Spleen (tissue), 11 donors: ENCODE measurements around the gene ABLIM2. TPM values are rescaled to one million over a fixed set of nuclear protein-coding genes. Genes with fewer than 3 reads are reported as not detected.

Experiments used
- DNase-seq: peaks from one replicate; pipeline ENCODE4 v3.0.0-alpha.2; 2020
- H3K27ac ChIP-seq, 8 donors: fragments of 200-600 bp; sonication (generic) in 7 of 8; 1 replicate in 4 of 8; 2 replicates in 4 of 8; pipeline versions ENCODE4 v1.5.0 to v1.8.0; 2016 to 2021; ENCODE audit warnings: inconsistent platforms in 4 of 8, mild to moderate bottlenecking in 4 of 8, moderate library complexity in 1 of 8
- H3K27me3 ChIP-seq, 7 donors: fragments of 200-600 bp; sonication (generic) in 6 of 7; replicated peaks in 1 of 7; 1 replicate in 4 of 7; 2 replicates in 3 of 7; pipeline versions ENCODE4 v1.5.0 to v1.8.0; 2016 to 2021; ENCODE audit warnings: inconsistent platforms in 3 of 7, mild to moderate bottlenecking in 1 of 7
- H3K36me3 ChIP-seq, 6 donors: fragments of 200-600 bp; sonication (generic) in 5 of 6; 1 replicate in 4 of 6; 2 replicates in 2 of 6; pipeline versions ENCODE4 v1.5.0 to v1.8.0; 2016 to 2021; ENCODE audit warnings: inconsistent platforms in 2 of 6
- H3K4me1 ChIP-seq, 6 donors: fragments of 200-600 bp; sonication (generic) in 5 of 6; 1 replicate in 3 of 6; 2 replicates in 3 of 6; pipeline versions ENCODE4 v1.5.0 to v1.8.0; 2016 to 2021; ENCODE audit warnings: inconsistent platforms in 3 of 6
- H3K4me3 ChIP-seq, 8 donors: fragments of 200-600 bp; sonication (generic) in 7 of 8; 1 replicate in 4 of 8; 2 replicates in 4 of 8; pipeline versions ENCODE4 v1.5.0 to v1.8.0; 2016 to 2021; ENCODE audit warnings: inconsistent platforms in 4 of 8, mild to moderate bottlenecking in 4 of 8, moderate library complexity in 2 of 8
- H3K9me3 ChIP-seq, 8 donors: fragments of 200-600 bp; sonication (generic) in 7 of 8; 1 replicate in 4 of 8; 2 replicates in 4 of 8; pipeline versions ENCODE4 v1.5.0 to v1.8.0; 2016 to 2021; ENCODE audit warnings: inconsistent platforms in 4 of 8
- POLR2A ChIP-seq, 3 donors: fragments of 450-650 bp; IDR thresholded peaks; one replicate each; pipeline ENCODE4 v1.5.1; 2017; ENCODE audit warnings: antibody characterized with exemption in 3 of 3, mild to moderate bottlenecking in 1 of 3
- POLR2AphosphoS5 ChIP-seq, 3 donors: sonication (generic); formaldehyde crosslinking; IDR thresholded peaks; one replicate each; pipeline ENCODE4 v1.5.1; 2017; ENCODE audit warnings: antibody characterized with exemption in 3 of 3
- WGBS, 5 donors: extraction: QIAGEN DNeasy Blood & Tissue Kit in 3 of 5; methylation state at CpG; one replicate each; pipeline versions ENCODE4 v1.1.5 to v1.1.7; 2013 to 2018; 5-methylcytosine and 5-hydroxymethylcytosine counted together
- intact Hi-C: fragments of 100-400 bp; cut with DNase I; formaldehyde crosslinking; loops from one replicate; pipeline ENCODE4 v1.15.0; 2023; ENCODE audit warnings: low total_unique reads
- polyA plus RNA-seq, 3 donors: library from polyadenylated mRNA; stranded (reverse); fragments of 200-250 nt; gene quantifications; one replicate each; pipeline ENCODE4 v1.2.1, GENCODE V29; 2013
- total RNA-seq, 7 donors: library from RNA; depleted of rRNA in 3 of 7; stranded (reverse); fragments of >200 nt in 3 of 7; fragmentation: NEBNext Ultra II Directional in 4 of 7; extraction: Animal tissue kit (Norgen Biotek cat#: 25700) in 4 of 7; gene quantifications; one replicate each; pipeline versions ENCODE4 v1.1.0 to v1.2.1, GENCODE V29; 2016 to 2021
- TF ChIP-seq, protein P1 (sequence below), 11 experiments: fragments of 200-600 bp in 7 of 11; fragments of 450-650 bp in 4 of 11; sonication (generic) in 4 of 11; IDR thresholded peaks in 8 of 11; conservative IDR thresholded peaks in 3 of 11; 1 replicate in 7 of 11; 2 replicates in 4 of 11; pipeline versions ENCODE4 v1.4.0 to v1.8.0; 2016 to 2021; ENCODE audit warnings: antibody characterized with exemption in 11 of 11, inconsistent platforms in 4 of 11, mild to moderate bottlenecking in 1 of 11
- donor health status: healthy with polysubstance abuse.
- donor health status: DM: no; HTN: no; CAD: no; lungs with moderate emphysema.
- donor health status: DM: no; HTN: no; CAD: no.
- donor health status: Bipolar disorder and iron deficiency.
- donor health status: healthy.
- donor health status: DM: no; HTN: no; CAD: no.
- donor health status: DM: yes; HTN: yes; CAD: no.

The ABLIM2 gene
- total and polyA plus RNA-seq, 10 donors, result 11.8 to 127 (median 62.8) TPM

DNA sequence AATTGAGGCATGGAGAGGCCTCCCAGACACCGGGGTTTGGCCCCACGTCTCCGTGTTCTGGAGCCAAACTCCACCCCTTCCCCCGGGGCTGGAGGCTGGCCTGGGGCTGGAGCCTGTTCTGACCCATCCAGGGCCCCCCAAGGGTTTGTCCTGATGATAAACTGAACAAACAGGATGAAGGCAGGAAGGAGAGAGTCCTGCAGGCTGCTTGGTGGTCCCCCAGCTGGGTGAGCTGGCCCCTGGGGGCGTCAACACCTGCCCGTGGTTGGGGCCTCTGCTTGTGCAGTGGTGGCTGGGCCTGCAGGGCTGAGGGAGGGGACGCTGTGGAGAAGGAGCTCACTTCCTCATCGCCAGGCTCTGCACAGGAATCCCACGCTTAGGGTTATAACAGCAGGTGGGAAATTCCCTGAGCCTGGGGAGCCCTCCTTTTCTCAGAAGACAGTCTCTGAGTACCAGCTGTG lies 42.7 kb upstream of the ABLIM2 start:
- peak; percentile 60 to 84 (median 74) for TF ChIP-seq POLR2AphosphoS5 (IDR thresholded peaks at IDR 0.05)
- no peak for TF ChIP-seq POLR2A (IDR thresholded peaks at IDR 0.05)
- TF ChIP-seq, protein P1, sequence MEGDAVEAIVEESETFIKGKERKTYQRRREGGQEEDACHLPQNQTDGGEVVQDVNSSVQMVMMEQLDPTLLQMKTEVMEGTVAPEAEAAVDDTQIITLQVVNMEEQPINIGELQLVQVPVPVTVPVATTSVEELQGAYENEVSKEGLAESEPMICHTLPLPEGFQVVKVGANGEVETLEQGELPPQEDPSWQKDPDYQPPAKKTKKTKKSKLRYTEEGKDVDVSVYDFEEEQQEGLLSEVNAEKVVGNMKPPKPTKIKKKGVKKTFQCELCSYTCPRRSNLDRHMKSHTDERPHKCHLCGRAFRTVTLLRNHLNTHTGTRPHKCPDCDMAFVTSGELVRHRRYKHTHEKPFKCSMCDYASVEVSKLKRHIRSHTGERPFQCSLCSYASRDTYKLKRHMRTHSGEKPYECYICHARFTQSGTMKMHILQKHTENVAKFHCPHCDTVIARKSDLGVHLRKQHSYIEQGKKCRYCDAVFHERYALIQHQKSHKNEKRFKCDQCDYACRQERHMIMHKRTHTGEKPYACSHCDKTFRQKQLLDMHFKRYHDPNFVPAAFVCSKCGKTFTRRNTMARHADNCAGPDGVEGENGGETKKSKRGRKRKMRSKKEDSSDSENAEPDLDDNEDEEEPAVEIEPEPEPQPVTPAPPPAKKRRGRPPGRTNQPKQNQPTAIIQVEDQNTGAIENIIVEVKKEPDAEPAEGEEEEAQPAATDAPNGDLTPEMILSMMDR (IDR thresholded peaks at IDR 0.05 in 8 of 11, conservative IDR thresholded peaks at IDR 0.05 in 3 of 11), result no peak
- peaks cover 0 to 30% (median 4%) of the 10 kb centered on the region in 6 donors for H3K36me3 ChIP-seq
- no peaks in the 10 kb centered on the region for H3K9me3 ChIP-seq
- H3K4me1 ChIP-seq, result peaks cover 35 to 100% (median 85%) of the 10 kb centered on the region in 6 donors
- WGBS, 5 donors, result 9 to 59% (median 19%) methylated on average over 2 to 9 of the region's 9 CpGs
- H3K27me3 ChIP-seq, result no peaks in the 10 kb centered on the region
- H3K4me3 ChIP-seq, result peak overlapping the region in 7 of 8 donors; percentile 44 to 69 (median 58)
- intact Hi-C loops, result no loop called here
- peak overlapping the region in 7 of 8 donors; percentile 15 to 94 (median 86) for H3K27ac ChIP-seq
- peak; percentile 89 for DNase-seq

DNA sequence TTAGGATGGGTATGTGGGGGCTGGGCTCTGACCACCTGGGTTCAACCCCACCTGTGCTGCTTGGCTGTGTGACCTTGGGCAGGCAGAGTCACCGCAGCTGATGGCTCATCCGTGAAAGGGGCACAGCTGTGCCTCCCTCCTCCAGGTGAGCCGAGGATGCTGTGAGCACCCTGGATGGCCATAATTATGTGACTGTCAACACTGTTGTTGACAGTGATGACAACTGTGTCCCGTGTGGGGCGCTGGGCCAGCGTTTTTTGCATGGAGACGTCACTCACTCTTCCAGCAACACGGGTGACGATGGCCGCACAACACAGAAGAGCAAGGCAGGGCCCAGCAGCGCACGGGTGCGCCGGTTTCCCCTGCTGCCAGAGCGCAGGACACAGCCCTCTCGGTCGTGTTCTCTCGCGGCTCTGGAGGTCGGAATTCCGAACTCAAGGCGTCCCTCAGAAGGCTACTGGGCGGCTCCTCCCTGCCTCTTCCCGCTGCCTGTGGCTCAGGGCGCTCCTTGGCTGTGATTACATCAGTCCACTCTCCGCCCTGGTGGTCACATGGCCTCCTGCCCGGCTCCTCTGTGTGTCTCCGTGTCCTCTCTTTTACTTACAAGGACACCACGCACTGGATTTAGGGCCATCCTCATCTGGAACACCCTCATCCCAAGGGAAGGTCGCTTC lies 41.8 kb upstream of the ABLIM2 start:
- peak in 1 of 3 donors; percentile 7 for TF ChIP-seq POLR2A (IDR thresholded peaks at IDR 0.05)
- peak; percentile 72 to 82 (median 81) for TF ChIP-seq POLR2AphosphoS5 (IDR thresholded peaks at IDR 0.05)
- TF ChIP-seq, protein P1 (IDR thresholded peaks at IDR 0.05 in 8 of 11, conservative IDR thresholded peaks at IDR 0.05 in 3 of 11), result no peak
- WGBS, 5 donors, result 14 to 23% (median 21%) methylated on average over 12 to 30 of the region's 30 CpGs
- Histone ChIP-seq H3K4me3 (peak overlapping the region; percentile 39 to 69 (median 58)), H3K4me1 (peaks cover 35 to 100% (median 82%) of the 10 kb centered on the region in 6 donors), H3K27ac (peak overlapping the region; percentile 73 to 94 (median 83)), H3K9me3 (no peaks in the 10 kb centered on the region), H3K36me3 (peaks cover 0 to 21% (median 2%) of the 10 kb centered on the region in 6 donors), H3K27me3 (no peaks in the 10 kb centered on the region)
- DNase-seq, result no peak
- intact Hi-C loops, result no loop called here

DNA sequence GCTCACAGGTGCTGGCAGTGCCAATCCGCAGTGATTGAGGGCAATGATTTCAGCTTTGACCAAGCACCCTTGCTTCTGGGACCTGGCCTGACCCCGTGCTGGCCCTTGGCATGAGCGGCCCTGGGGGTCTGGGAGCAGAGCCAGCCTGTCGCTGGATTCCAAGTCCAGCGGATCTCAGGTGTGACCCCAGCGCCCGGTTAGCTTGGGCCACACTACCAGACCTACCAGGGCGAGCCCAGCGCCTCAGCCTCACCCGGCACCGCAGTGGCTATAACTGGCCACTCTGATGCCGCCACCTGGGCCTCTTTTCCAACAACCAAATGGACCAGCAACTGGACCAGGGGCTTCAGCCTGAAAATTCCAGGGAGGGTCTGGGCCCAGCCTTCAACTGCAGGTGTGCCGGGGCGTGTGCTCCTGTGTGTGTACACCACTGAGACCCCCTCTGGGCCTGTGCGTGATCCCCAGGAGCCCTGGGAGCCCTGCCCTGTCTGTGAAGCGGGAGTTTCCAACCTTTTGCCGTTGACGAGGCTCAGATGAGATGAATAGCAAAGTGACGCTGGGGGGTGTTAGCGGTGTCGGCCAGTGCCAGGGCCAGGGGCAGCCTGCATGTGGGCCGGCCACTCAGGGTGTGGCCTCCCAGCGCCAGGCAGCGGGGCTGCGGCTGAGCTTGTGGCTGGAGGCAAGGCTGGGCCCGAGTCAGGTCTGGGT lies 41.1 kb upstream of the ABLIM2 start:
- Histone ChIP-seq H3K27me3 (no peaks in the 10 kb centered on the region), H3K4me1 (peaks cover 35 to 96% (median 78%) of the 10 kb centered on the region in 6 donors), H3K4me3 (peak overlapping the region; percentile 39 to 69 (median 58)), H3K27ac (peak overlapping the region; percentile 73 to 94 (median 83)), H3K9me3 (no peaks in the 10 kb centered on the region), H3K36me3 (peaks cover 0 to 14% (median 0%) of the 10 kb centered on the region in 6 donors)
- intact Hi-C loops, result no loop called here
- 13 to 31% (median 17%) methylated on average over 18 to 26 of the region's 26 CpGs for WGBS, 5 donors
- no peak for TF ChIP-seq POLR2A (IDR thresholded peaks at IDR 0.05)
- TF ChIP-seq, protein P1 (IDR thresholded peaks at IDR 0.05 in 8 of 11, conservative IDR thresholded peaks at IDR 0.05 in 3 of 11), result no peak
- no peak for TF ChIP-seq POLR2AphosphoS5 (IDR thresholded peaks at IDR 0.05)
- DNase-seq, result no peak
